ENCODE measurements around the gene C5.

DNA sequence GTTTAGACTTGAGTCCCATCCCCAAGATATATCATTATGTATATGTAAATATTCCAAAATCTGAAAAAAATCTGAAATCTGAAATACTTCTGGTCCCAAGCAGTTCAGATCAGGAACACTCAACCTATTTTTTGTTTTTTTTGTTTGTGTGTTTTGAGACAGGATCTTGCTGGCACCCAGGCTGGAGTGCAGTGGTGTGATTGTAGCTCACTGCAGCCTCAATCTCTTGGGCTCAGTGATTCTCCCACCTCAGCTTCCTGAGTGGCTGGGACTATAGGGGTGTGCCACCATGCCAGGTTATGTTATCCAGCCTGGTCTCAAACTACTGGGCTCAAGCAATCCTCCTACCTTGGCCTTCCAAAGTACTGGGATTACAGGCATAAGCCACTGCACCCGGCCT lies 72.8 kb downstream of the C5 start:
- TF ChIP-seq, protein P1, sequence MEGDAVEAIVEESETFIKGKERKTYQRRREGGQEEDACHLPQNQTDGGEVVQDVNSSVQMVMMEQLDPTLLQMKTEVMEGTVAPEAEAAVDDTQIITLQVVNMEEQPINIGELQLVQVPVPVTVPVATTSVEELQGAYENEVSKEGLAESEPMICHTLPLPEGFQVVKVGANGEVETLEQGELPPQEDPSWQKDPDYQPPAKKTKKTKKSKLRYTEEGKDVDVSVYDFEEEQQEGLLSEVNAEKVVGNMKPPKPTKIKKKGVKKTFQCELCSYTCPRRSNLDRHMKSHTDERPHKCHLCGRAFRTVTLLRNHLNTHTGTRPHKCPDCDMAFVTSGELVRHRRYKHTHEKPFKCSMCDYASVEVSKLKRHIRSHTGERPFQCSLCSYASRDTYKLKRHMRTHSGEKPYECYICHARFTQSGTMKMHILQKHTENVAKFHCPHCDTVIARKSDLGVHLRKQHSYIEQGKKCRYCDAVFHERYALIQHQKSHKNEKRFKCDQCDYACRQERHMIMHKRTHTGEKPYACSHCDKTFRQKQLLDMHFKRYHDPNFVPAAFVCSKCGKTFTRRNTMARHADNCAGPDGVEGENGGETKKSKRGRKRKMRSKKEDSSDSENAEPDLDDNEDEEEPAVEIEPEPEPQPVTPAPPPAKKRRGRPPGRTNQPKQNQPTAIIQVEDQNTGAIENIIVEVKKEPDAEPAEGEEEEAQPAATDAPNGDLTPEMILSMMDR (IDR thresholded peaks at IDR 0.05) = no peak
- TF ChIP-seq EZH2 (IDR thresholded peaks at IDR 0.05) = no peak
- no peak for TF ChIP-seq EZH2phosphoT487 (IDR thresholded peaks at IDR 0.05)
